Loucy (cell line): ENCODE data around the gene OSBPL9.

Experiments
- EZH2phosphoT487 ChIP-seq: fragments of 200-600 bp; IDR thresholded peaks from 2 replicates; pipeline ENCODE4 v1.6.1; 2018; ENCODE audit warnings: antibody characterized with exemption, mild to moderate bottlenecking, moderate library complexity, borderline replicate concordance
- TF ChIP-seq, protein P1 (sequence below): fragments of 200-600 bp; sonication (generic); conservative IDR thresholded peaks from 2 replicates; pipeline ENCODE4 v1.5.1; 2014; ENCODE audit warnings: mild to moderate bottlenecking, antibody characterized with exemption, low read length

DNA sequence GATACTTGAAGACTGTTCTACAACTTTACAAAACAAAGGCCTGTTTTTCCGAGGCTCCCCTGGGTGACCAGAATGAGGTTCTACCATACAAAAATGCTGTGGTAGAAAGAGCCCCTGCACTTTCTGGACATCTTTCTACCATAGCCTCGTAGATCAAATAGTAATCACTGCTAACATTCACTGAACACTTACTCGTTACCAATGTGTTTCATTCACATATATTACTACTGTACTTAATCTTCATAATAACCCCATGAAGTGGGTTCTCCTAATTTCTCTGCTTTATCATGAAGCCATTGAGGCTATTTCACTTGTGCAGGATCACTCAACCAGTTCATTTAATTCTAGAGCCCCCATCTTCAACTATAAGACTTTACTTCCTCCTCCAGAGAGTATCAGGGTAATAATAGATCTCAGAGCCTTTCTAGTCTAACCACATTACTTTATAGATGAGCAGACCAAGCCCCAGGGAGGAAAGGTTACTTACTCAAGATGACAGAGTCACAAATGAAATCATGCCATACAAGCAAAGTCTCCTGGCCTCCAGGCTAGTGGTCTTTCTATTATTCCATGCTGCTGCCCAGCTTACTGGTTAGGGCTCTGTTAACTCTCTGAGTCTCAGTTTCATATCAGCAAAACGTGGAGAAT is 46.7 kb upstream of the OSBPL9 start:
- TF ChIP-seq, protein P1, sequence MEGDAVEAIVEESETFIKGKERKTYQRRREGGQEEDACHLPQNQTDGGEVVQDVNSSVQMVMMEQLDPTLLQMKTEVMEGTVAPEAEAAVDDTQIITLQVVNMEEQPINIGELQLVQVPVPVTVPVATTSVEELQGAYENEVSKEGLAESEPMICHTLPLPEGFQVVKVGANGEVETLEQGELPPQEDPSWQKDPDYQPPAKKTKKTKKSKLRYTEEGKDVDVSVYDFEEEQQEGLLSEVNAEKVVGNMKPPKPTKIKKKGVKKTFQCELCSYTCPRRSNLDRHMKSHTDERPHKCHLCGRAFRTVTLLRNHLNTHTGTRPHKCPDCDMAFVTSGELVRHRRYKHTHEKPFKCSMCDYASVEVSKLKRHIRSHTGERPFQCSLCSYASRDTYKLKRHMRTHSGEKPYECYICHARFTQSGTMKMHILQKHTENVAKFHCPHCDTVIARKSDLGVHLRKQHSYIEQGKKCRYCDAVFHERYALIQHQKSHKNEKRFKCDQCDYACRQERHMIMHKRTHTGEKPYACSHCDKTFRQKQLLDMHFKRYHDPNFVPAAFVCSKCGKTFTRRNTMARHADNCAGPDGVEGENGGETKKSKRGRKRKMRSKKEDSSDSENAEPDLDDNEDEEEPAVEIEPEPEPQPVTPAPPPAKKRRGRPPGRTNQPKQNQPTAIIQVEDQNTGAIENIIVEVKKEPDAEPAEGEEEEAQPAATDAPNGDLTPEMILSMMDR: no peak
- TF ChIP-seq EZH2phosphoT487: no peak
